Sigmoid colon (tissue), 7 donors: ENCODE data around the gene CASKIN1. TPM values are rescaled to one million over a fixed set of nuclear protein-coding genes. Genes with fewer than 3 reads are reported as not detected.

ENCODE experiments used
- DNase-seq: peaks from one replicate; pipeline ENCODE4 v3.0.0-alpha.2; 2019
- H3K27ac ChIP-seq, 4 donors: fragments of 200-600 bp; sonication (generic); one replicate each; pipeline ENCODE4 v1.5.1; 2016 to 2019; ENCODE audit warnings: mild to moderate bottlenecking in 1 of 4
- H3K27me3 ChIP-seq, 3 donors: fragments of 200-600 bp; sonication (generic); one replicate each; pipeline ENCODE4 v1.5.1; 2019; ENCODE audit warnings: mild to moderate bottlenecking in 1 of 3
- H3K36me3 ChIP-seq, 4 donors: fragments of 200-600 bp; sonication (generic); one replicate each; pipeline ENCODE4 v1.5.1; 2016 to 2019
- H3K4me1 ChIP-seq, 4 donors: fragments of 200-600 bp; sonication (generic); one replicate each; pipeline ENCODE4 v1.5.1; 2017 to 2019
- H3K4me3 ChIP-seq, 4 donors: fragments of 200-600 bp; sonication (generic); one replicate each; pipeline ENCODE4 v1.5.1; 2017 to 2019; ENCODE audit warnings: mild to moderate bottlenecking in 2 of 4, moderate library complexity in 1 of 4
- H3K9me3 ChIP-seq, 4 donors: fragments of 200-600 bp in 3 of 4; sonication (generic) in 3 of 4; one replicate each; pipeline versions ENCODE4 v1.5.1 to v1.6.1; 2013 to 2019
- CTCF ChIP-seq, 4 experiments: fragments of 450-650 bp in 3 of 4; fragments of 200-600 bp in 1 of 4; IDR thresholded peaks; one replicate each; pipeline ENCODE4 v1.5.1; 2016 to 2019; ENCODE audit warnings: antibody characterized with exemption in 4 of 4, mild to moderate bottlenecking in 3 of 4, moderate library complexity in 2 of 4
- EP300 ChIP-seq, 4 donors: sonication (generic); formaldehyde crosslinking; IDR thresholded peaks; one replicate each; pipeline ENCODE4 v1.6.1; 2017; ENCODE audit warnings: antibody characterized with exemption in 4 of 4
- POLR2A ChIP-seq, 2 donors: fragments of 450-650 bp; IDR thresholded peaks; one replicate each; pipeline ENCODE4 v1.6.1; 2016; ENCODE audit warnings: antibody characterized with exemption in 2 of 2, mild to moderate bottlenecking in 2 of 2, moderate library complexity in 2 of 2
- POLR2AphosphoS5 ChIP-seq, 4 donors: sonication (generic); formaldehyde crosslinking; IDR thresholded peaks; one replicate each; pipeline ENCODE4 v1.6.1; 2017; ENCODE audit warnings: antibody characterized with exemption in 4 of 4
- WGBS, 2 donors: extraction: QIAGEN DNeasy Blood & Tissue Kit; methylation state at CpG; one replicate each; pipeline ENCODE4 v1.1.7; 2013; 5-methylcytosine and 5-hydroxymethylcytosine counted together
- intact Hi-C: fragments of 100-400 bp; cut with DNase I; formaldehyde crosslinking; loops from one replicate; pipeline ENCODE4 v1.15.1; 2023
- polyA plus RNA-seq, 3 donors: library from polyadenylated mRNA; stranded (reverse); fragments of 200-250 nt; gene quantifications; one replicate each; pipeline ENCODE4 v1.2.3, GENCODE V29; 2013
- total RNA-seq, 4 donors: library from RNA; depleted of rRNA; stranded (reverse); fragments of >200 nt; gene quantifications; one replicate each; pipeline ENCODE4 v1.1.0, GENCODE V29; 2016
- donor health status: healthy with polysubstance abuse.
- donor health status: Bipolar disorder and iron deficiency.
- donor health status: healthy.

The CASKIN1 gene
- total and polyA plus RNA-seq, 7 donors = under 0.01 to 0.55 (median 0.31) TPM; not detected in 1

- intact Hi-C loops = no loop called here
- WGBS, 2 donors = 1% methylated on average over 98 of the region's 98 CpGs
- TF ChIP-seq POLR2A (IDR thresholded peaks at IDR 0.05) (no peak), EP300 (IDR thresholded peaks at IDR 0.05) (no peak), POLR2AphosphoS5 (IDR thresholded peaks at IDR 0.05) (no peak), CTCF (IDR thresholded peaks at IDR 0.05) (no peak)
Measured at GRCh38 chr16:2213817-2214718, 17.7 kb upstream of the CASKIN1 start.

GRCh38 chr16:2212362-2213324 lies 16.2 kb upstream of the CASKIN1 start:
- Histone ChIP-seq H3K27me3 (no peaks in the 10 kb centered on the region), H3K36me3 (peaks cover 10 to 29% (median 21%) of the 10 kb centered on the region in 4 donors), H3K9me3 (no peaks in the 10 kb centered on the region), H3K4me1 (peaks cover 0 to 26% (median 24%) of the 10 kb centered on the region in 4 donors), H3K27ac (no peak overlapping the region), H3K4me3 (peak overlapping the region in 1 of 4 donors; percentile 80)
- 41 to 78% methylated on average over 19 of the region's 19 CpGs for WGBS, 2 donors
- no peak for TF ChIP-seq CTCF (IDR thresholded peaks at IDR 0.05)
- no peak for TF ChIP-seq POLR2AphosphoS5 (IDR thresholded peaks at IDR 0.05)
- TF ChIP-seq EP300 (IDR thresholded peaks at IDR 0.05) = no peak
- TF ChIP-seq POLR2A (IDR thresholded peaks at IDR 0.05) = no peak
- no peak for DNase-seq
- intact Hi-C loops = no loop called here

More at GRCh38 chr16:2213817-2214718, 17.7 kb upstream of the CASKIN1 start:
- H3K4me1 ChIP-seq = peaks cover 0 to 26% (median 24%) of the 10 kb centered on the region in 4 donors
- H3K4me3 ChIP-seq = peak overlapping the region; percentile 49 to 92 (median 84)
- no peaks in the 10 kb centered on the region for H3K9me3 ChIP-seq
- H3K27me3 ChIP-seq = no peaks in the 10 kb centered on the region
- peak overlapping the region; percentile 88 to 93 (median 90) for H3K27ac ChIP-seq
- H3K36me3 ChIP-seq = peaks cover 0 to 15% (median 8%) of the 10 kb centered on the region in 4 donors
- DNase-seq = no peak

GRCh38 chr16:2211923-2212347 lies 15.5 kb upstream of the CASKIN1 start:
- Histone ChIP-seq H3K36me3 (peaks cover 13 to 35% (median 25%) of the 10 kb centered on the region in 4 donors), H3K27me3 (no peaks in the 10 kb centered on the region), H3K27ac (no peak overlapping the region), H3K4me1 (peaks cover 0 to 27% (median 25%) of the 10 kb centered on the region in 4 donors), H3K9me3 (no peaks in the 10 kb centered on the region), H3K4me3 (no peak overlapping the region)
- intact Hi-C loops = no loop called here
- DNase-seq = no peak
- TF ChIP-seq POLR2A (IDR thresholded peaks at IDR 0.05) (no peak), EP300 (IDR thresholded peaks at IDR 0.05) (no peak), POLR2AphosphoS5 (IDR thresholded peaks at IDR 0.05) (no peak), CTCF (IDR thresholded peaks at IDR 0.05) (no peak)
- WGBS, 2 donors = 73 to 88% methylated on average over 11 of the region's 11 CpGs

GRCh38 chr16:2210386-2211365 lies 14.3 kb upstream of the CASKIN1 start, which contains the start of gene BRICD5:
TSS of gene BRICD5 (minus strand) at chr16:2210863. CDS start at chr16:2210833, 30 bp downstream.
- intact Hi-C loops = no loop called here

More at GRCh38 chr16:2210386-2211365, 14.3 kb upstream of the CASKIN1 start, which contains the start of gene BRICD5:
- Histone ChIP-seq H3K9me3 (no peaks in the 10 kb centered on the region), H3K27ac (no peak within 1 kb of the TSS), H3K36me3 (peaks cover 13 to 39% (median 25%) of the 10 kb centered on the region in 4 donors), H3K27me3 (no peaks in the 10 kb centered on the region), H3K4me1 (peaks cover 0 to 39% (median 37%) of the 10 kb centered on the region in 4 donors), H3K4me3 (no peak within 1 kb of the TSS)
- TF ChIP-seq CTCF (IDR thresholded peaks at IDR 0.05) (no peak), POLR2A (IDR thresholded peaks at IDR 0.05) (no peak), POLR2AphosphoS5 (IDR thresholded peaks at IDR 0.05) (no peak), EP300 (IDR thresholded peaks at IDR 0.05) (no peak)
- DNase-seq = no peak
- WGBS, 2 donors = 79 to 83% methylated on average over 24 of the region's 24 CpGs
